HepG2 (cell line): ENCODE results near the gene CPEB3. TPM values are rescaled to one million over a fixed set of nuclear protein-coding genes. Genes with fewer than 3 reads are reported as not detected.

ENCODE experiments used
- GABPB1 ChIP-seq: IDR thresholded peaks from 2 replicates; pipeline ENCODE4 v1.6.1; 2016; ENCODE audit warnings: mild to moderate bottlenecking, missing genetic modification reagents, moderate library complexity, missing compliant biosample characterization
- GFI1 ChIP-seq: sonication (generic); formaldehyde crosslinking; IDR thresholded peaks from 2 replicates; pipeline ENCODE4 v1.5.0; 2020; ENCODE audit warnings: missing genetic modification reagents, mild to moderate bottlenecking, borderline replicate concordance
- ISX ChIP-seq: sonication (generic); formaldehyde crosslinking; conservative IDR thresholded peaks from 2 replicates; pipeline ENCODE4 v1.5.0; 2020; ENCODE audit warnings: missing genetic modification reagents
- JDP2 ChIP-seq: sonication (generic); formaldehyde crosslinking; IDR thresholded peaks from 2 replicates; pipeline ENCODE4 v1.8.1; 2022; ENCODE audit warnings: missing genetic modification reagents, borderline replicate concordance
- KAT7 ChIP-seq: IDR thresholded peaks from 2 replicates; pipeline ENCODE4 v1.6.1; 2018; ENCODE audit warnings: borderline replicate concordance, missing compliant biosample characterization
- MED1 ChIP-seq: sonication (generic); formaldehyde crosslinking; IDR thresholded peaks from 2 replicates; pipeline ENCODE4 v1.4.0; 2020; ENCODE audit warnings: missing genetic modification reagents
- RNF219 ChIP-seq: sonication (generic); formaldehyde crosslinking; IDR thresholded peaks from 2 replicates; pipeline ENCODE4 v1.5.0; 2020; ENCODE audit warnings: mild to moderate bottlenecking, missing genetic modification reagents
- SIN3A ChIP-seq: IDR thresholded peaks from 2 replicates; pipeline ENCODE4 v1.6.1; 2011; ENCODE audit warnings: low read depth, mild to moderate bottlenecking, control low read depth, low read length, borderline replicate concordance
- SNAPC4 ChIP-seq: sonication (generic); formaldehyde crosslinking; IDR thresholded peaks from 2 replicates; pipeline ENCODE4 v1.4.0; 2020; ENCODE audit warnings: mild to moderate bottlenecking, missing genetic modification reagents
- TBL1XR1 ChIP-seq: fragments of 150-350 bp; IDR thresholded peaks from 2 replicates; pipeline ENCODE4 v1.6.1; 2014; ENCODE audit warnings: borderline replicate concordance, low read length; ENCODE audit not compliant: partially characterized antibody
- ZHX1 ChIP-seq: sonication (generic); formaldehyde crosslinking; IDR thresholded peaks from 2 replicates; pipeline ENCODE4 v1.8.1; 2022; ENCODE audit warnings: low read depth, mild to moderate bottlenecking, missing genetic modification reagents
- ZNF17 ChIP-seq: sonication (generic); formaldehyde crosslinking; IDR thresholded peaks from 2 replicates; pipeline ENCODE4 v1.5.0; 2020; ENCODE audit warnings: mild to moderate bottlenecking, missing genetic modification reagents
- ZNF710 ChIP-seq: sonication (generic); formaldehyde crosslinking; IDR thresholded peaks from 2 replicates; pipeline ENCODE4 v1.5.0; 2020; ENCODE audit warnings: mild to moderate bottlenecking, missing genetic modification reagents, borderline replicate concordance
- ZNF740 ChIP-seq: sonication (generic); formaldehyde crosslinking; IDR thresholded peaks from 2 replicates; pipeline ENCODE4 v1.4.0; 2020; ENCODE audit warnings: missing genetic modification reagents
- ZNF788 ChIP-seq: sonication (generic); formaldehyde crosslinking; IDR thresholded peaks from 2 replicates; pipeline ENCODE4 v1.5.0; 2020; ENCODE audit warnings: mild to moderate bottlenecking, missing genetic modification reagents, borderline replicate concordance
- polyA plus RNA-seq, 8 experiments: library from polyadenylated mRNA; depleted of rRNA in 3 of 8; stranded (reverse) in 7 of 8; unstranded in 1 of 8; fragments of >200 nt; fragmentation: Illumina TruSeq in 4 of 8; extraction: Trizol in 4 of 8; gene quantifications; 2 replicates each; pipeline versions ENCODE4 v1.2.1 to v1.2.3, GENCODE V29; 2011 to 2016; ENCODE audit warnings: low read depth in 4 of 8, missing spikeins in 1 of 8, mixed read lengths in 1 of 8; ENCODE audit not compliant: insufficient read depth in 1 of 8
- total RNA-seq, 5 experiments: library from RNA; depleted of rRNA; stranded (reverse); fragments of >200 nt; fragmentation: Illumina TruSeq; extraction: Trizol; gene quantifications; 2 replicates each; pipeline ENCODE4 v1.2.3, GENCODE V29; 2016; ENCODE audit warnings: low read depth in 1 of 5

Gene CPEB3
- total and polyA plus RNA-seq, 2 of the 13 experiments (the other 11 are each of a cell fraction or from before 2014, with no cell fraction given) = 0.66 to 0.70 TPM

GRCh38 chr10:92121686-92122492, 169.0 kb downstream of the CPEB3 start (continued):
- TF ChIP-seq SNAPC4 = no peak
- peak; percentile 97 for TF ChIP-seq GFI1 (CRISPR knock-in tag)
- TF ChIP-seq JDP2 (CRISPR knock-in tag) = no peak; the same call in 1 of the 2 replicates
- no peak for TF ChIP-seq ISX (CRISPR knock-in tag)
- TF ChIP-seq MED1 = peak; percentile 91
- 0 out of 2 replicates have a peak, but pooled peaks have one; percentile 40 for TF ChIP-seq GABPB1
- no peak for TF ChIP-seq RNF219 (CRISPR knock-in tag)
- no peak for TF ChIP-seq ZNF17 (CRISPR knock-in tag)
- TF ChIP-seq ZNF710 (CRISPR knock-in tag) = peak; percentile 90
- 0 out of 2 replicates have a peak, but pooled peaks have one; percentile 62 for TF ChIP-seq ZHX1 (CRISPR knock-in tag)
- peak; percentile 43; the same call in 1 of the 2 replicates for TF ChIP-seq ZNF788 (CRISPR knock-in tag)
- TF ChIP-seq TBL1XR1 = peak; percentile 76
- 0 out of 2 replicates have a peak, but pooled peaks have one; percentile 27 for TF ChIP-seq SIN3A
- TF ChIP-seq KAT7 (CRISPR knock-in tag) = peak; percentile 77; the same call in 1 of the 2 replicates
- no peak for TF ChIP-seq ZNF740 (CRISPR knock-in tag)
